SK-N-SH treated with all-trans-retinoic acid at 6 μM for 48 hours (cell line): ENCODE data around the gene PODXL2.

ENCODE experiments used
- ATAC-seq: fragments of 200-7000 bp; cut with Tn5 transposase; 3 replicates; pipeline ENCODE4 v1.9.1; 2020; ENCODE audit warnings: mild to moderate bottlenecking, moderate library complexity
- ARNTL ChIP-seq: fragments of 450-650 bp; formaldehyde crosslinking; IDR thresholded peaks from 2 replicates; pipeline ENCODE4 v1.5.0; 2020; ENCODE audit warnings: low read depth, mild to moderate bottlenecking, moderate library complexity, borderline replicate concordance
- BACH2 ChIP-seq: fragments of 250-450 bp; sonication (Bioruptor Pico); IDR thresholded peaks from 2 replicates; pipeline ENCODE4 v1.9.0; 2021; ENCODE audit warnings: mild to moderate bottlenecking, borderline replicate concordance
- CSDC2 ChIP-seq: fragments of 250-450 bp; sonication (Bioruptor Pico); IDR thresholded peaks from 2 replicates; pipeline ENCODE4 v1.5.0; 2020; ENCODE audit warnings: mild to moderate bottlenecking, moderate library complexity
- CSRNP3 ChIP-seq: fragments of 250-450 bp; sonication (Bioruptor Pico); IDR thresholded peaks from 2 replicates; pipeline ENCODE4 v1.5.1; 2021; ENCODE audit warnings: mild to moderate bottlenecking, moderate library complexity
- ISL1 ChIP-seq: fragments of 250-450 bp; sonication (Bioruptor Pico); IDR thresholded peaks from 2 replicates; pipeline ENCODE4 v2.1.2; 2022; ENCODE audit warnings: mild to moderate bottlenecking, moderate library complexity
- OSR1 ChIP-seq: fragments of 250-450 bp; sonication (Bioruptor Pico); IDR thresholded peaks from 2 replicates; pipeline ENCODE4 v1.8.0; 2022; ENCODE audit warnings: moderate library complexity, mild to moderate bottlenecking, inconsistent platforms
- PATZ1 ChIP-seq: fragments of 250-450 bp; sonication (Bioruptor Pico); IDR thresholded peaks from 2 replicates; pipeline ENCODE4 v1.8.0; 2020; ENCODE audit warnings: mild to moderate bottlenecking, moderate library complexity, borderline replicate concordance
- POU6F1 ChIP-seq: fragments of 250-450 bp; sonication (Bioruptor Pico); IDR thresholded peaks from 2 replicates; pipeline ENCODE4 v1.8.0; 2021; ENCODE audit warnings: low read depth, mild to moderate bottlenecking, moderate library complexity, borderline replicate concordance
- PPARA ChIP-seq: fragments of 250-450 bp; sonication (Bioruptor Pico); IDR thresholded peaks from 2 replicates; pipeline ENCODE4 v1.5.0; 2020; ENCODE audit warnings: mild to moderate bottlenecking, borderline replicate concordance
- RARB ChIP-seq: fragments of 250-450 bp; sonication (Bioruptor Pico); IDR thresholded peaks from 2 replicates; pipeline ENCODE4 v1.8.0; 2021; ENCODE audit warnings: mild to moderate bottlenecking, moderate library complexity
- SNAI2 ChIP-seq: fragments of 250-450 bp; sonication (Bioruptor Pico); IDR thresholded peaks from 2 replicates; pipeline ENCODE4 v1.5.0; 2020; ENCODE audit warnings: mild to moderate bottlenecking, moderate library complexity
- TCF4 ChIP-seq: fragments of 250-450 bp; sonication (Bioruptor Pico); IDR thresholded peaks from 2 replicates; pipeline ENCODE4 v1.8.0; 2021; ENCODE audit warnings: mild to moderate bottlenecking, moderate library complexity, borderline replicate concordance
- TOX ChIP-seq: fragments of 250-450 bp; sonication (Bioruptor Pico); IDR thresholded peaks from 2 replicates; pipeline ENCODE4 v1.8.0; 2021; ENCODE audit warnings: mild to moderate bottlenecking, moderate library complexity, borderline replicate concordance
- TSHZ2 ChIP-seq: fragments of 250-450 bp; sonication (Bioruptor Pico); IDR thresholded peaks from 2 replicates; pipeline ENCODE4 v1.5.0; 2020; ENCODE audit warnings: mild to moderate bottlenecking, moderate library complexity
- ZC3H10 ChIP-seq: fragments of 250-450 bp; sonication (Bioruptor Pico); IDR thresholded peaks from 2 replicates; pipeline ENCODE4 v1.5.1; 2021; ENCODE audit warnings: mild to moderate bottlenecking, moderate library complexity
- ZFP3 ChIP-seq: fragments of 250-450 bp; sonication (Bioruptor Pico); IDR thresholded peaks from 2 replicates; pipeline ENCODE4 v1.5.0; 2020; ENCODE audit warnings: mild to moderate bottlenecking, moderate library complexity
- ZFP30 ChIP-seq: fragments of 450-650 bp; formaldehyde crosslinking; IDR thresholded peaks from 2 replicates; pipeline ENCODE4 v1.5.0; 2022; ENCODE audit warnings: mild to moderate bottlenecking, moderate library complexity
- ZNF565 ChIP-seq: fragments of 450-650 bp; formaldehyde crosslinking; conservative IDR thresholded peaks from 2 replicates; pipeline ENCODE4 v1.5.0; 2020; ENCODE audit warnings: low read depth, mild to moderate bottlenecking, moderate library complexity
- ZNF70 ChIP-seq: fragments of 450-650 bp; formaldehyde crosslinking; IDR thresholded peaks from 2 replicates; pipeline ENCODE4 v1.5.0; 2020; ENCODE audit warnings: mild to moderate bottlenecking, moderate library complexity
- ZNF8 ChIP-seq: fragments of 450-650 bp; formaldehyde crosslinking; IDR thresholded peaks from 2 replicates; pipeline ENCODE4 v1.5.0; 2020; ENCODE audit warnings: mild to moderate bottlenecking, moderate library complexity
- TF ChIP-seq, protein P1 (sequence below): fragments of 250-450 bp; sonication (Bioruptor Pico); IDR thresholded peaks from 2 replicates; pipeline ENCODE4 v1.5.1; 2020; ENCODE audit warnings: low read depth, mild to moderate bottlenecking, moderate library complexity

The PODXL2 gene

GRCh38 chr3:127714125-127714571, 85.2 kb downstream of the PODXL2 start:
- no peak for ATAC-seq
- TF ChIP-seq BACH2 = no peak
- no peak for TF ChIP-seq ZNF8 (CRISPR knock-in tag)
- TF ChIP-seq ZNF70 = no peak
- no peak for TF ChIP-seq ARNTL (CRISPR knock-in tag)
- no peak for TF ChIP-seq PPARA (CRISPR knock-in tag)
- no peak for TF ChIP-seq TCF4 (CRISPR knock-in tag)
- no peak for TF ChIP-seq ISL1 (CRISPR knock-in tag)
- TF ChIP-seq ZFP3 (CRISPR knock-in tag) = no peak
- TF ChIP-seq POU6F1 = no peak
- TF ChIP-seq, protein P1, sequence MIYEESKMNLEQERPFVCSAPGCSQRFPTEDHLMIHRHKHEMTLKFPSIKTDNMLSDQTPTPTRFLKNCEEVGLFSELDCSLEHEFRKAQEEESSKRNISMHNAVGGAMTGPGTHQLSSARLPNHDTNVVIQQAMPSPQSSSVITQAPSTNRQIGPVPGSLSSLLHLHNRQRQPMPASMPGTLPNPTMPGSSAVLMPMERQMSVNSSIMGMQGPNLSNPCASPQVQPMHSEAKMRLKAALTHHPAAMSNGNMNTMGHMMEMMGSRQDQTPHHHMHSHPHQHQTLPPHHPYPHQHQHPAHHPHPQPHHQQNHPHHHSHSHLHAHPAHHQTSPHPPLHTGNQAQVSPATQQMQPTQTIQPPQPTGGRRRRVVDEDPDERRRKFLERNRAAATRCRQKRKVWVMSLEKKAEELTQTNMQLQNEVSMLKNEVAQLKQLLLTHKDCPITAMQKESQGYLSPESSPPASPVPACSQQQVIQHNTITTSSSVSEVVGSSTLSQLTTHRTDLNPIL (CRISPR knock-in tag) = no peak
- no peak for TF ChIP-seq CSDC2 (CRISPR knock-in tag)
- no peak for TF ChIP-seq TSHZ2 (CRISPR knock-in tag)
- TF ChIP-seq ZFP30 (CRISPR knock-in tag) = no peak
- TF ChIP-seq RARB (CRISPR knock-in tag) = no peak
- TF ChIP-seq OSR1 (CRISPR knock-in tag) = no peak
- no peak for TF ChIP-seq CSRNP3 (CRISPR knock-in tag)
- TF ChIP-seq SNAI2 (CRISPR knock-in tag) = no peak
- TF ChIP-seq PATZ1 (CRISPR knock-in tag) = no peak
- no peak for TF ChIP-seq ZC3H10 (CRISPR knock-in tag)
- TF ChIP-seq TOX (CRISPR knock-in tag) = no peak

- no peak for ATAC-seq
- TF ChIP-seq ISL1 (CRISPR knock-in tag) (no peak), PATZ1 (CRISPR knock-in tag) (no peak), ZFP30 (CRISPR knock-in tag) (no peak), ARNTL (CRISPR knock-in tag) (no peak), CSDC2 (CRISPR knock-in tag) (no peak), ZNF70 (no peak), OSR1 (CRISPR knock-in tag) (no peak), ZNF565 (CRISPR knock-in tag) (no peak)
- TF ChIP-seq, protein P1 (CRISPR knock-in tag) = no peak
These were observed 85.9 kb downstream of the PODXL2 start for GRCh38 chr3:127714866-127715265.
